ENCODE data around the gene SCN7A.
"Not testable (repeated sequence)": the region's sequence is repeated elsewhere in the genome, so short reads cannot be mapped to it uniquely, and the experiment has no call there.

The SCN7A gene

DNA sequence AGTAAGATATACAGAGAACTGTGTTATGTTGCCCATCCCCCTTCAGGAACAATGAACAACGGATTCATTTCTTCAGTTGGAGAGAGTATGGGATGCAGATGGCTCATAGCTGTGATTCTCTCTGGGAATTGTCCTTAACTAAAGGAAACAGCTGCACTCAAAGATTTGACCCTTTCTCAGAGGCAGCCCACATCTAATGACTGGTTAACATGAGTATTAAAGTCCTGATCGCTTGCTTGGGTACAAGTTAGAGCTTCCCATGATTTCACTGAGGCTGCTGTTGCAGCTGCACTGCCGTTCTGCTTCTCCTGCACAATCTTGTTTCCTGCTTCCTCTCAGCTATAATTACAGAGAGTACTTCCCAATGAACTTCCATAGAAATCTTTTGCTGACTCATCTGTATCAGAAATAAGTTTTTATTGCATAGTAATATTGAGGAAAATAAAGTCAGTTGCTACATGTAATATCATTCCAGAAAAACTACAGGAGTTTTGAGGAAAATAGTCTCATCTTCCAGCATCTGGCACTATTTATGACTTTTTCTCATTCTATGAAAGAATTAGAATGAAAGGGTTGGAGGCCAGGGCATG is 105.5 kb downstream of the SCN7A start:
- DNase-seq: no peak

DNA sequence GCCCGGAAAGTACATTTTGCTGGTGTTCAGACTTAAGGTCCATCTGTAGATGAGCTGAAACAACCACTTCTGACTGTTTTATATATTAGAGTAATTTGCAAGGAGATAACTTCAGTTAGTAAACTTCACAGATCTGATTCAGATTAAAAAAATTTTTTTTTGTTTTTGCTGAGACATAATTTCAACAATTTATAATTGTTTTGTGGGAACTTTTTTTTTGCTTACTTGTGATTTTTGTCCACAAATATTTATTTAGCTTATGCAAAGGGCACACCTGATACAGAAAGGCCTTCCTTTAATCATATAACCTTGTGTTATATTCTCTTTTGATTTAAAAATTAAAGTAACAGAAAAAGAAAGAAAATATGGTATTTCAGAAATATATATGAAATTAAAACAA is 108.7 kb downstream of the SCN7A start:
- DNase-seq: no peak

DNA sequence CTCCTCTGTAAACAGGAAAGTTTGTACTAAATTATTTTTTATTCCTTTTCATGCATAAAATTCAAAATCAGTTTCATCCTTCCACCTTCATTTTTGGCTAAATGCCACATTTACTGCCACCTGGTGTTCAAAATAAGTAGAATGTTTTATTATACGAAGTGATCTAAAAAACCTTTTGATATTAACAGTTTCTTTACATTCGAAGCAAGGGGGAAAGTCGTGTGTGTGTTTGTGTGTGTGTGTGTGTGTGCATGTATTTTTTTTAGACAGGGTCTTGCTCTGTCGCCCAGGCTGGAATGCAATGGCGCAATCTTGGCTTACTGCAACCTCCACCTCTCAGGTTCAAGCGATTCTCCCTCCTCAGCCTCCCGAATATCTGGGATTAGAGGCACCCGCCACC is 109.3 kb downstream of the SCN7A start:
- DNase-seq: peak; percentile 10

DNA sequence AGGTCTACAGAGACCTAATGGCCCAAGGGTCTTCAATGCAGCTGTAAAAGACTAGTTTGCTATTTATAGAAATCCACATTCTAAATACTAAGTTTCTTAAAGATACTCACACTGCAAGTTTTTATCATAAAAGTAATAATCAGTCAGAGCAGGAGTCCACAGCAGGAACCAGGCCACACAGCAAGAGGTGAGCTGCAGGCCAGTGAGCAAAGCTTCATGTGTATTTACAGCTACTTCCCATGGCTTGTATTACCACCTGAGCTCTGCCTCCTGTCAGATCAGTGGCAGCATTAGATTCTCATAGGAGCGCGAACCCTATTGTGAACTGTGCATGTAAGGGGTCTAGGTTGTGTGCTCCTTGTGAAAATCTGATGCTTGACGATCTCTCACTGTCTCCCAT is 111.6 kb downstream of the SCN7A start:
- DNase-seq: no peak

DNA sequence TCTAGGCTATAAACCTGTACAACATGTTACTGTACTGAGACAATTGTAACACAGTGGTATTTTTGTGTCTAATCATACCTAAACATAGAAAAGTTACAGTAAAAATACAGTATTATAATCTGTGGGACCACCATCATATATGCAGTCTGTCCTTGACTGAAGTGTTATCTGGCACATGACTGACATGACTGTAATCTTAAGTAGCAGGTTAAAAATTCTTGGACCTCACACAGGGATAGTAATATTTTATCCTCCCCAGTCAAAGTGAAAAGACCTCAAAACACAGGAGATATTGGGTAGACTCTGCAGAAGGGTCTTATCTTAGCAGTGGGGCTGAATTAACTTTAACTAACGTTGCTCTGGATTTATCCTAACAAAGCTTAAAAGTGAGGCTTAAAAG is 113.4 kb downstream of the SCN7A start:
- no peak for DNase-seq

DNA sequence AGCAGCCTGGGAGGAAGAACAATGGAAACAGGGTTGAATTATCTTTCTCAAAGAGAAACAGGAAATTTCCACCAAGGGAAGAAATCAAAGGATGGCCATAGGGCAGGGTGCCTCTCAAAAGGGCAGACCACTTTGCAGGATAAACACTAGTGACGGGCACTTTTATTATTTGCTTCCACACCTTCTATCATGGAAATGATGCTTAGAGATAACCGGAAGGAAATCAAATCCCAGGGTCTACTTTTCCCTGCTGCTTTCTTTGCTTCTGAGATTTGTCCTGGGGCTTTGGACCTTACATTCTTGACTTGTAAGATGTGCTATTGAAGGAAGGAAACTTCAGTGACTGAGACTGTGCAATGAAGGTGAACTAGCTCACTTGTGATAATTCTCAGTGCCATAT is 117.2 kb downstream of the SCN7A start:
- DNase-seq: no peak

GRCh38 chr2:166376488-166376828 is 117.6 kb downstream of the SCN7A start:
- DNase-seq: no peak

- DNase-seq: peak; percentile 96
Measured at GRCh38 chr2:166375736-166376487, 118.1 kb downstream of the SCN7A start, which contains the start of gene SCN9A. SCN9A (minus strand) TSS chr2:166375944; CDS start chr2:166311756, 64,188 bp downstream.

DNA sequence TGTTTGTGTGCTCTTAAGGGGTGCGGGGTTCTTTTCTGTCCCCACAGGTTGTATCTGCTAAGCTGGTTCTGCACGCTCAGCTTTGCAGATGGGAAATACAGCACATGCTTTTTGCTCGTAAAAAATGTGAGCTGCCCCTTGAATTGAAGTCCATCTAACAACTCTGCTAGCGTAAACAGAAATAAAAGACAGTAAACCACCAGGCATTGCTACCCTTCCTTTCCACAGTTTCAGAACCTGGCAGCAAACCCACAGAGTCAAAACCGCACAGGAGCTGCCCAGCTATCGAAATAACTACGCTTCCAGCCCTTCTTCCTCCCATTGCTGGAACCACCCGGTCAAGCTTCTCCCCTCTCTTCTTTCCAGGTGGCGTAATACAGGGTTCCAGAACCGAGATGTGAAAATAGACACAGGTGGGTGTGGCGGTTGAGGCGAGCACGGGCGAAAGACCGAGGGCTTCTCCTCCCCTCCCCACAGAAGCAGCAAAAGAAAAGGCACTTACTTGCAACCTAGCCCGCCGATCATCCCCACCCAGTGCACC is 118.8 kb downstream of the SCN7A start:
- peak; percentile 22 for DNase-seq

DNA sequence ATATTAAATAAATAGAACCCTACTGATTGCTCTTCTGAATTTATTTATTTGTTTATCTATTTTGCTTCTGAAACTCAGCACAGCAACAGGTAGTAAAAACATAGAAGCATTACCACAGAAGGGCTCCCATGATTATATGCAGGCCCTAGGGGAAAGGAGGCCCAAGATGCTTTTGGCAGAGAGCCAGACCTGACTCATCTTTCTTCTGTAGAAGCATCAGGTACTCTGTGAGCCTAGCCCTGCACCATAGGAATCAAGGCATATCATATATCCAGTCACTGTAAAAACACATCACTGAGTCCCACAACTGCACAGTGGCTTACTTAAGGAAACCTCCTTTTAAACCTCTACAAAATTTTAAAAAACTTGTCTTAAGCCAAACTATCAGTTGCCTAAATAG is 120.1 kb downstream of the SCN7A start:
- peak; percentile 90 for DNase-seq

DNA sequence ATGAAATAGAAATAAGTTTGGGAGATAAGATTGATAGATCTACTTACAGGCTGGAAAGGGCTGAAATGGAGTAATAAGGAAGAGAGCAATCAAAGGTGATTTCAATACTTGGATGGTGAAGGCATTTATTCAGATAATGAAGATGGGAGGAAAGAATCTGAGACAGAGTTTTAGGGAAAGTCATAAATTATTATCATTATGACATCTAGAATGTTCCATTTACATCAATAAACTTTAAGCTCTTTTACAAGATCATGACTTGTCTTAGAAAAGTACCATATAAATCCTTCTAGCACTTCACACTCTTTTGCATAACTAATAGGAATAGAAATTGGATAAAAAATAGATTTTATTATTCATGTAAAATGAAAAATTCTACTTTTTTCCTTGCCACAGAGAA is 120.5 kb downstream of the SCN7A start:
- no peak for DNase-seq

DNA sequence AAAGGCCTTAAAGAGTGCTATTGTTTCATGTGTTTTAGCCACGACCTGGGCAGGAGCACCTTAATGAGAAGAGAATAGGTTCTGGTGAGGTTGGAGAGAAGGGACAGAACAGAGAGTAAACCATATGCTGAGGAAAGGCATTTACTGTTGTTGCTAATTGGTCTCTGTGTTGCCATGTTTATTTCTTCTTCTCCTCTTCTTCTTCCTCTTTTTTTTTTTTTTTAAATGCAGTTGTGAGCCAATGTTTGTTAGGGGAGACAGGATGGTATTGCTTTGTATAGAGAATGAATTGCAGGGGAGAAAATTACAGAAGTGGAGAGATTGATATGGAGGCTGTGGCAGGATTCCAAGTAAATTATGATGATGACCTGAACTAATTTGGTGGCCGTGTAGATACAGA is 120.9 kb downstream of the SCN7A start:
- DNase-seq: peak; percentile 42

GRCh38 chr2:166372046-166372445 is 122.0 kb downstream of the SCN7A start:
- no peak for DNase-seq

- DNase-seq: no peak
Measured at GRCh38 chr2:166365803-166366420, 128.1 kb downstream of the SCN7A start.

- no peak for DNase-seq
Measured at GRCh38 chr2:166365239-166365638, 128.8 kb downstream of the SCN7A start.

GRCh38 chr2:166364476-166365161 is 129.4 kb downstream of the SCN7A start:
- no peak for DNase-seq

DNA sequence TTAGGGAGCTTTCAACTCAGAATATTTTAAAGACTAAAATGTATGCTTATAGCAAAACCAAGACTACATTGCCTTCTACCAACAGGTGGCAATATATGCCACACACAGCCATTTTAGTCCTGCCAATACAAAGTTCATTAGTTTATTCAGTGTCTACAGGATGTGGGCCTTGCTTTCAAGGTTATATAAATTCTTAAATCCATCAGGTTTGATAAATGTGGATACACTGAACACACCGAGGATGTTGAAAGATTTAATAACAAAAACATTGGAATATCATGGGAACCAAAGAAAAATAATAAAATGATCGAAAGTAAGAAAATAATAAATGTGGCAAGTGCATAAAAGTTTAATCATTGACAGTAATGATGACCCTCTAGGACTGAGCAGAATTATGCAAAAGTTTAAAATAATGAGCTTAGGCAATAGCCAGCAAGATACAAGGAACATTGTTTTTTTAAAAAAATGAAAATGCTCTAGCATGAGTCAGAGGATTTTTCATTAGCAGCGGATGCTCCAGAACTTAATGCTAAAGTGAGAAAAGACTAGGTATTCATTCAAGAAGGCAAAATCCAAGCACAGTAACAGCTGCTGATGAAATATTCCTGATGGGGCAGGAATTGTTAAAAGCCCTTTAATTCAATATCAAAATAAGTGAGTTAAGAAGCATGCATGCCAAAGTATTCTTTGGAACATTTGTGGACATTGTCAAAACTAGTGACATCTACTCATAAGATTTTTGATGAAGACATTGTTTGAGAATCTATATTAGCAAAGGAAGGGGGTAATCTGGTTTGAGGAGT is 132.5 kb downstream of the SCN7A start:
- DNase-seq: peak; percentile 44

GRCh38 chr2:166360906-166361305 is 133.1 kb downstream of the SCN7A start:
- DNase-seq: no peak

DNA sequence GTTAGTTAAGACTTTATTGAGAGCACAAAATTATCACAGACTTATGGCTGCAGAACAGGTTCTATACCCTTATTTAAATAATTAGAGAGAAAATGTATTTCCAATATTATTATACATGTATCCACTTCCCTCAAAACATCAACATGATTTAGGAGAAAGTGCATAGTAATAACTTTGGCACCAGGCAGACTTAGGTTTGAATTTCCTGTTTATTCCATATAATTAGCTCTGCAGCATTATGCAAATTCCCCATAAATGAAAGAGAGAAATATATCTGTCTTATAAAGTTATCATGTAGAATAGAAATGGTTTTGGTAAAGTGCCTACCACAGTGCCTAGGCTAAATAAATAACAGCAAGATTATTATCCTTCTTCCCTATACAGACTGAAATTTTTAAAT is 133.6 kb downstream of the SCN7A start:
- DNase-seq: no peak

GRCh38 chr2:166357950-166358321 is 136.1 kb downstream of the SCN7A start:
- DNase-seq: not testable (repeated sequence)

DNA sequence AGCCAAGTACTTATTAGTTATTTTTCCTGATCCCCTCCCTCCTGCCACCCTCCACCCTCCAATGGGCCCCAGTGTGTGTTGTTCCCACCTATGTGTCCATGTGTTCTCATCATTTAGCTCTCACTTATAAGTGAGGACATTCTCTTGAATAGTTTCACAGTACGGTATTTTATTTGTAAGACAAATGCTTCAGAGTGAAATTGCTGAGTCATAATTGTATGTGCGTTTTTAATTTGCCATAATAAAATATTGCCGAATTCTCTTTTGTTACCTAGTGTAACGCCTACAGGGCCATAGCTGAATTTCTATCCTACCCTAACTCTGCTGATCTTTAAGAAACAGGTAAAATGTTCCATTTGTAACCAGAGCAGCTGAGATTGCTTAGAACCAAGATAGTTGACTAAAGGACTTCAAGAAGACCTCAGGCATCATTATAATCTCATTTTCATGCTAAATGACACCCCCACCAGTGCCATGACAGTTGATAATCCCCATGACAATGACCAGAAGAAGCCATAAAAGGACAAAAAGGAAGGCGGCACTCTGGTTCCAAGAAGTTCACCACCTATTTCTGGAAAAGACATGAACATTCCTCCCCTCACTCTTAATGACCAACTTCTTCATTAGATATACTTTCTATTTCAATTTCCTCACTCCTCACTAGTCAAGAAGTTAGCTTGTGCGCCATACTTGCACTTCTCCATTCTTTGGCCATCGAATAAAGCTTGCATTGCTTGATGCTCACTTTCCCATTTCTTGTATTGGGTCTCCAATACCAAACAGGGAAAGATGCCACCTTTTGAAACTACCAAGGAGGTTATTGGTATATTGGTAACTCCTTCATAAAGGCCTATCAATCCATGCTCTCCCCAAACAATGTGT is 136.7 kb downstream of the SCN7A start:
- DNase-seq: no peak
